Natural killer cell treated with Interleukin-12 subunit alpha and Interleukin-12 subunit beta and Interleukin-15 and Interleukin-18, amount 100 ng/mL, for 72 hours (primary cell): ENCODE measurements around the gene CFAP73. TPM values are rescaled to one million over a fixed set of nuclear protein-coding genes. Genes with fewer than 3 reads are reported as not detected.
"Not testable (repeated sequence)": the region's sequence is repeated elsewhere in the genome, so short reads cannot be mapped to it uniquely, and the experiment has no call there.

ENCODE experiments used
- ATAC-seq, 2 donors: fragments of 150-1000 bp; cut with Tn5 transposase in 1 of 2; sonication (Bioruptor Pico), chemical (Tn5 transposase) in 1 of 2; 2 replicates each; pipeline ENCODE4 v1.10.0; 2021
- DNase-seq: peaks from one replicate; pipeline ENCODE4 v3.0.0; 2022; ENCODE audit warnings: low spot score
- H3K27ac Mint-ChIP-seq, 2 donors: 1 replicate in 1 of 2; 2 replicates in 1 of 2; pipeline ENCODE4 v1.8.0; 2022; ENCODE audit warnings: mixed read lengths in 2 of 2, mild to moderate bottlenecking in 1 of 2, moderate library complexity in 1 of 2
- H3K27me3 Mint-ChIP-seq, 2 donors: 1 replicate in 1 of 2; 2 replicates in 1 of 2; pipeline ENCODE4 v1.8.0; 2022; ENCODE audit warnings: mixed read lengths in 2 of 2
- H3K36me3 Mint-ChIP-seq: one replicate; pipeline ENCODE4 v1.8.0; 2022; ENCODE audit warnings: mixed read lengths
- H3K4me1 Mint-ChIP-seq, 2 donors: 1 replicate in 1 of 2; 2 replicates in 1 of 2; pipeline ENCODE4 v1.8.0; 2022; ENCODE audit warnings: low read depth in 2 of 2, mixed read lengths in 2 of 2, mild to moderate bottlenecking in 1 of 2
- H3K4me3 Mint-ChIP-seq: one replicate; pipeline ENCODE4 v1.8.0; 2022; ENCODE audit warnings: mixed read lengths
- H3K9me3 Mint-ChIP-seq: 2 replicates; pipeline ENCODE4 v1.8.0; 2022; ENCODE audit warnings: mixed read lengths
- total RNA-seq, 2 donors: library from RNA; stranded (reverse); gene quantifications; one replicate each; pipeline ENCODE4 v1.2.3, GENCODE V29; 2022

The CFAP73 gene
- total RNA-seq, 2 donors from 2014 or later, result 0.28 TPM; not detected in 1

GRCh38 chr12:113140706-113141105 lies 8.8 kb upstream of the CFAP73 start:
- no peaks in the 10 kb centered on the region for H3K9me3 Mint-ChIP-seq
- no peaks in the 10 kb centered on the region for H3K36me3 Mint-ChIP-seq
- peaks cover 0 to 2% of the 10 kb centered on the region in 2 donors for H3K4me1 Mint-ChIP-seq
- H3K27me3 Mint-ChIP-seq, result peaks cover 0 to 8% of the 10 kb centered on the region in 2 donors
- no peak overlapping the region for H3K27ac Mint-ChIP-seq
- ATAC-seq (no peak), DNase-seq (no peak)
- no peak overlapping the region for H3K4me3 Mint-ChIP-seq

GRCh38 chr12:113141716-113142115 lies 7.8 kb upstream of the CFAP73 start:
- H3K27me3 Mint-ChIP-seq, H3K9me3 Mint-ChIP-seq, ATAC-seq, H3K27ac Mint-ChIP-seq, H3K4me1 Mint-ChIP-seq, DNase-seq, H3K36me3 Mint-ChIP-seq, H3K4me3 Mint-ChIP-seq: not testable (repeated sequence)

- Mint-ChIP-seq H3K9me3 (no peaks in the 10 kb centered on the region), H3K4me3 (no peak overlapping the region), H3K4me1 (no peaks in the 10 kb centered on the region), H3K36me3 (no peaks in the 10 kb centered on the region), H3K27ac (no peak overlapping the region), H3K27me3 (no peaks in the 10 kb centered on the region)
- DNase-seq, result no peak
- ATAC-seq, result peak in 1 of 2 donors; percentile 5
Observed at GRCh38 chr12:113142173-113142885, 7.2 kb upstream of the CFAP73 start.

GRCh38 chr12:113142886-113143332 lies 6.6 kb upstream of the CFAP73 start:
- no peaks in the 10 kb centered on the region for H3K9me3 Mint-ChIP-seq
- ATAC-seq (no peak), DNase-seq (no peak)
- no peaks in the 10 kb centered on the region for H3K4me1 Mint-ChIP-seq
- no peaks in the 10 kb centered on the region for H3K27me3 Mint-ChIP-seq
- H3K36me3 Mint-ChIP-seq, result no peaks in the 10 kb centered on the region
- no peak overlapping the region for H3K27ac Mint-ChIP-seq
- H3K4me3 Mint-ChIP-seq, result no peak overlapping the region

- Mint-ChIP-seq H3K4me3 (no peak overlapping the region), H3K27ac (no peak overlapping the region), H3K27me3 (no peaks in the 10 kb centered on the region), H3K9me3 (no peaks in the 10 kb centered on the region), H3K4me1 (no peaks in the 10 kb centered on the region), H3K36me3 (no peaks in the 10 kb centered on the region)
- DNase-seq (no peak), ATAC-seq (no peak)
Observed at GRCh38 chr12:113143959-113144358, 5.6 kb upstream of the CFAP73 start.

GRCh38 chr12:113144806-113145205 lies 4.7 kb upstream of the CFAP73 start:
- Mint-ChIP-seq H3K36me3 (no peaks in the 10 kb centered on the region), H3K27ac (no peak overlapping the region), H3K4me1 (no peaks in the 10 kb centered on the region), H3K27me3 (no peaks in the 10 kb centered on the region), H3K4me3 (no peak overlapping the region), H3K9me3 (no peaks in the 10 kb centered on the region)
- ATAC-seq, result no peak
- no peak for DNase-seq

GRCh38 chr12:113145720-113146551 lies 3.6 kb upstream of the CFAP73 start:
- no peak for ATAC-seq
- H3K27ac Mint-ChIP-seq, result no peak overlapping the region
- no peaks in the 10 kb centered on the region for H3K36me3 Mint-ChIP-seq
- H3K4me1 Mint-ChIP-seq, result peaks cover 0 to 3% of the 10 kb centered on the region in 2 donors
- DNase-seq, result no peak
- H3K4me3 Mint-ChIP-seq, result no peak overlapping the region
- no peaks in the 10 kb centered on the region for H3K9me3 Mint-ChIP-seq
- H3K27me3 Mint-ChIP-seq, result peaks cover 4 to 6% of the 10 kb centered on the region in 2 donors

GRCh38 chr12:113146999-113147398 lies 2.5 kb upstream of the CFAP73 start:
- no peak for ATAC-seq
- H3K4me3 Mint-ChIP-seq, result no peak overlapping the region

DNA sequence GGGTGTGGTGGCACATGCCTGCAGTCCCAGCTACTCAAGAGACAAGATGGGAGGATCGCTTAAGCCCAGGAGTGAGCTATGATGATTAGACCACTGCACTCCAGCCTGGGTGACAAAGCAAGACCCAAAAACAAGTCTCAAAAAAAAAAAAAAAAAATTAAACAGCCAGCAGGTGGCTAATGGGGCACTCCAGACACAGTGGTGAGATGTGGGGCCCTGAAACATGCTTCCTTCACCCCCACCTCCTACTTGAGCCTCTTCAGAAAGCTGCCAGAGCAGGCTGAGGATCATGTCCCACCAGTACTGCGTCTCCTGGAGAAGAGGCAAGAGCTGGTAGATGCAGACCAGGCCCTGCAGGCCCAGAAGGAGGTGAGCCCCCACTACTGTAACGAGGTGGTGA lies 2.1 kb downstream of the CFAP73 start:
- Mint-ChIP-seq H3K27ac (no peak overlapping the region), H3K27me3 (peaks cover 15 to 20% of the 10 kb centered on the region in 2 donors), H3K9me3 (no peaks in the 10 kb centered on the region), H3K4me3 (peak overlapping the region; percentile 72), H3K36me3 (no peaks in the 10 kb centered on the region), H3K4me1 (peaks cover 13 to 16% of the 10 kb centered on the region in 2 donors)
- no peak for ATAC-seq
- no peak for DNase-seq

More at GRCh38 chr12:113146999-113147398, 2.5 kb upstream of the CFAP73 start:
- Mint-ChIP-seq H3K4me1 (peaks cover 2 to 4% of the 10 kb centered on the region in 2 donors), H3K36me3 (no peaks in the 10 kb centered on the region), H3K27me3 (peaks cover 8 to 9% of the 10 kb centered on the region in 2 donors), H3K27ac (no peak overlapping the region), H3K9me3 (no peaks in the 10 kb centered on the region)
- DNase-seq, result no peak

DNA sequence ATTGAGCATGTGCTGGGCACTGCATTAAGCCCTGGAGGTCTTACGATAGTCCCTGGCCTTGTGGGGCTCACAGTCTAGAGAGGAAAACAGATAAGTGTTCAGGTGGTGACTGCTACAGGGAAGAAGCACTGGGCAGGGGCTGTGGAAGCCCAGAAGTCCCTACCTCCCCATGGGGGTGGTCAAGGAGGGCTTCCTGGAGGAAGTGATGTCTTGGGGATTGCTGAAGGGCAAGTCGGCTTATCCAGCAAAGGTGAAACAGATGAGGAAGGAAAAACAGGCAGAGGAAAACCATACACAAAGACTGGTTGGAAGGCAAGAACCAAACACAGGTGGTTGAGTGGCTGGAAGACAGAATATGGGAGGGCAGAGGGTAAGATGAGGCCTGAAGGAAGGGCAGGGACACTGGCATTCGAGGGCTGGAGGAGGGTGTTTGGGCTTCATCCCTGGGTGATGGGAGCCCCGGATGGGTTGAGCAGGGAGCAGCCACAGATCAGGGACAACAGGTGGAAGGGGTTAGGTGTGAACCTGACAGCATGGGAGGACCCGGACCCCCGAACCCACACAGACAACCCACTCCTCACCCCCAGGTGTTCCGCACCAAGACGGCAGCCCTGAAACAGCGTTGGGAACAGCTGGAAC lies 2.8 kb downstream of the CFAP73 start:
- DNase-seq (no peak), ATAC-seq (no peak)
- Mint-ChIP-seq H3K9me3 (no peaks in the 10 kb centered on the region), H3K27ac (peak overlapping the region in 1 of 2 donors; percentile 13), H3K36me3 (no peaks in the 10 kb centered on the region), H3K4me1 (peaks cover 13 to 20% of the 10 kb centered on the region in 2 donors), H3K27me3 (peaks cover 15 to 20% of the 10 kb centered on the region in 2 donors), H3K4me3 (peak overlapping the region; percentile 72)

GRCh38 chr12:113152835-113153814 lies 3.6 kb downstream of the CFAP73 start:
- peaks cover 15 to 20% of the 10 kb centered on the region in 2 donors for H3K27me3 Mint-ChIP-seq
- H3K36me3 Mint-ChIP-seq, result no peaks in the 10 kb centered on the region
- ATAC-seq, result peak; percentile 68 to 71
- no peak for DNase-seq
- H3K4me3 Mint-ChIP-seq, result peak overlapping the region; percentile 72
- no peaks in the 10 kb centered on the region for H3K9me3 Mint-ChIP-seq
- peaks cover 13 to 20% of the 10 kb centered on the region in 2 donors for H3K4me1 Mint-ChIP-seq
- H3K27ac Mint-ChIP-seq, result no peak overlapping the region

GRCh38 chr12:113154351-113154973 lies 4.9 kb downstream of the CFAP73 start:
- peaks cover 13 to 20% of the 10 kb centered on the region in 2 donors for H3K4me1 Mint-ChIP-seq

More at GRCh38 chr12:113154351-113154973, 4.9 kb downstream of the CFAP73 start:
- DNase-seq, result no peak
- Mint-ChIP-seq H3K27me3 (peaks cover 15 to 20% of the 10 kb centered on the region in 2 donors), H3K27ac (no peak overlapping the region), H3K36me3 (peaks cover 4% of the 10 kb centered on the region), H3K9me3 (no peaks in the 10 kb centered on the region), H3K4me3 (no peak overlapping the region)
- peak in 1 of 2 donors; percentile 15 for ATAC-seq
